HEK293 (cell line): Measurements from ENCODE around the gene VRK2.

ENCODE experiments used
- CTCF ChIA-PET: fragments of 350-600 bp; formaldehyde crosslinking; extraction: SDS; loops from one replicate; lab custom pipeline; 2021; ENCODE audit warnings: antibody characterized with exemption; lab: Yijun Ruan, JAX
- POLR2A ChIA-PET: fragments of 300-600 bp; formaldehyde crosslinking; extraction: SDS; loops from one replicate; lab custom pipeline; 2020; ENCODE audit warnings: antibody characterized with exemption, inconsistent platforms; lab: Yijun Ruan, JAX
- H3K27ac ChIP-seq: fragments of 200-500 bp; sonication (Bioruptor generic); 2 replicates; pipeline ENCODE4 v1.5.1; 2014; ENCODE audit warnings: low read depth, low read length, control low read depth, inconsistent platforms; ENCODE audit errors: extremely low read depth
- H3K36me3 ChIP-seq, 2 experiments: fragments of 200-500 bp in 1 of 2; sonication (Bioruptor generic) in 1 of 2; 1 replicate in 1 of 2; 2 replicates in 1 of 2; pipeline ENCODE4 v1.5.1; 2014 to 2017; ENCODE audit warnings: inconsistent platforms in 2 of 2, low read length in 2 of 2; ENCODE audit not compliant: control insufficient read depth in 2 of 2, insufficient read depth in 1 of 2
- H3K4me1 ChIP-seq: fragments of 200-500 bp; sonication (Bioruptor generic); 2 replicates; pipeline ENCODE4 v1.5.1; 2014; ENCODE audit warnings: mild to moderate bottlenecking, low read length, inconsistent platforms; ENCODE audit not compliant: control insufficient read depth, insufficient read depth
- H3K4me3 ChIP-seq: 2 replicates; pipeline ENCODE4 v1.5.1; 2011; ENCODE audit warnings: low read depth, mild to moderate bottlenecking, control low read depth, low read length, moderate library complexity
- H3K9me3 ChIP-seq: fragments of 200-500 bp; sonication (Bioruptor generic); 2 replicates; pipeline ENCODE4 v1.5.1; 2014; ENCODE audit warnings: low read depth, low read length, inconsistent platforms; ENCODE audit not compliant: control insufficient read depth, insufficient read depth
- BCL11A ChIP-seq: fragments of 450-650 bp; formaldehyde crosslinking; IDR thresholded peaks from 2 replicates; pipeline ENCODE4 v1.5.1; 2016; ENCODE audit warnings: low read depth, missing biosample characterization, missing genetic modification characterization
- MEIS1 ChIP-seq: sonication (generic); formaldehyde crosslinking; IDR thresholded peaks from 2 replicates; pipeline ENCODE4 v1.8.1; 2022; ENCODE audit warnings: missing genetic modification reagents, mild to moderate bottlenecking, borderline replicate concordance
- OVOL3 ChIP-seq: fragments of 450-650 bp; formaldehyde crosslinking; IDR thresholded peaks from 2 replicates; pipeline ENCODE4 v1.5.1; 2016; ENCODE audit warnings: missing biosample characterization, missing genetic modification characterization
- PRDM1 ChIP-seq: fragments of 450-650 bp; formaldehyde crosslinking; IDR thresholded peaks from 2 replicates; pipeline ENCODE4; 2016; ENCODE audit warnings: missing biosample characterization, missing genetic modification characterization
- REPIN1 ChIP-seq: fragments of 450-650 bp; formaldehyde crosslinking; IDR thresholded peaks from 2 replicates; pipeline ENCODE4 v1.5.1; 2017; ENCODE audit warnings: missing biosample characterization, missing genetic modification characterization, low read depth
- SCRT1 ChIP-seq: fragments of 450-650 bp; formaldehyde crosslinking; IDR thresholded peaks from 2 replicates; pipeline ENCODE4 v1.5.1; 2016; ENCODE audit warnings: missing biosample characterization, missing genetic modification characterization, borderline replicate concordance
- SCRT2 ChIP-seq: fragments of 450-650 bp; formaldehyde crosslinking; IDR thresholded peaks from 2 replicates; pipeline ENCODE4 v1.5.1; 2016; ENCODE audit warnings: missing biosample characterization, missing genetic modification characterization
- WT1 ChIP-seq: fragments of 450-650 bp; formaldehyde crosslinking; IDR thresholded peaks from 2 replicates; pipeline ENCODE4 v1.5.1; 2016; ENCODE audit warnings: missing biosample characterization, missing genetic modification characterization
- ZFP69B ChIP-seq: fragments of 450-650 bp; formaldehyde crosslinking; IDR thresholded peaks from 2 replicates; pipeline ENCODE4 v1.5.1; 2016; ENCODE audit warnings: missing biosample characterization, missing genetic modification characterization
- ZNF10 ChIP-seq: fragments of 450-650 bp; formaldehyde crosslinking; IDR thresholded peaks from 2 replicates; pipeline ENCODE4 v1.5.1; 2017; ENCODE audit warnings: missing biosample characterization, missing genetic modification characterization
- ZNF324 ChIP-seq: fragments of 450-650 bp; formaldehyde crosslinking; IDR thresholded peaks from 2 replicates; pipeline ENCODE4 v1.5.1; 2016; ENCODE audit warnings: missing biosample characterization, missing genetic modification characterization
- ZNF362 ChIP-seq: fragments of 450-650 bp; formaldehyde crosslinking; IDR thresholded peaks from 2 replicates; pipeline ENCODE4 v1.5.1; 2016; ENCODE audit warnings: missing biosample characterization, missing genetic modification characterization
- ZNF398 ChIP-seq: fragments of 450-650 bp; formaldehyde crosslinking; IDR thresholded peaks from 2 replicates; pipeline ENCODE4 v1.5.1; 2017; ENCODE audit warnings: missing biosample characterization, missing genetic modification characterization
- ZNF488 ChIP-seq: fragments of 450-650 bp; formaldehyde crosslinking; IDR thresholded peaks from 2 replicates; pipeline ENCODE4 v1.5.1; 2016; ENCODE audit warnings: missing biosample characterization, missing genetic modification characterization
- ZNF544 ChIP-seq: fragments of 450-650 bp; formaldehyde crosslinking; IDR thresholded peaks from 2 replicates; pipeline ENCODE4 v1.5.0; 2017; ENCODE audit warnings: missing biosample characterization, missing genetic modification characterization
- ZNF626 ChIP-seq: fragments of 450-650 bp; sonication (Bioruptor Pico); formaldehyde crosslinking; IDR thresholded peaks from 2 replicates; pipeline ENCODE4 v1.5.1; 2018; ENCODE audit warnings: missing biosample characterization, missing genetic modification characterization, inconsistent platforms
- ZNF664 ChIP-seq: fragments of 450-650 bp; formaldehyde crosslinking; IDR thresholded peaks from 2 replicates; pipeline ENCODE4 v1.5.1; 2016; ENCODE audit warnings: missing biosample characterization, missing genetic modification characterization
- ZNF704 ChIP-seq: fragments of 450-650 bp; formaldehyde crosslinking; IDR thresholded peaks from 2 replicates; pipeline ENCODE4 v1.5.1; 2016; ENCODE audit warnings: missing biosample characterization, missing genetic modification characterization
- ZSCAN16 ChIP-seq: fragments of 450-650 bp; formaldehyde crosslinking; IDR thresholded peaks from 2 replicates; pipeline ENCODE4 v1.5.1; 2016; ENCODE audit warnings: missing biosample characterization, missing genetic modification characterization
- ZSCAN23 ChIP-seq: fragments of 450-650 bp; formaldehyde crosslinking; IDR thresholded peaks from 2 replicates; pipeline ENCODE4 v1.5.1; 2016; ENCODE audit warnings: missing biosample characterization, missing genetic modification characterization

VRK2 gene

GRCh38 chr2:58101500-58101899 is 54.9 kb downstream of the VRK2 start:
- TF ChIP-seq ZNF626 (tag by site-specific recombination) = no peak
- no peak for TF ChIP-seq BCL11A
- no peak for TF ChIP-seq ZNF664 (tag by site-specific recombination)
- H3K27ac ChIP-seq = no peak overlapping the region
- no peaks in the 10 kb centered on the region for H3K4me1 ChIP-seq
- ChIA-PET POLR2A (no interaction called here), CTCF (no interaction called here)
- no peak overlapping the region for H3K4me3 ChIP-seq
- no peaks in the 10 kb centered on the region for H3K9me3 ChIP-seq
- no peaks in the 10 kb centered on the region for H3K36me3 ChIP-seq

- Histone ChIP-seq H3K36me3 (no peaks in the 10 kb centered on the region), H3K4me1 (no peaks in the 10 kb centered on the region), H3K4me3 (no peak overlapping the region), H3K27ac (no peak overlapping the region), H3K9me3 (no peaks in the 10 kb centered on the region)
- TF ChIP-seq SCRT1 (tag by site-specific recombination) = no peak
- no peak for TF ChIP-seq ZNF10 (tag by site-specific recombination)
- no peak for TF ChIP-seq ZNF704 (tag by site-specific recombination)
- TF ChIP-seq ZNF362 (tag by site-specific recombination) = no peak
- no peak for TF ChIP-seq PRDM1 (tag by site-specific recombination)
- no peak for TF ChIP-seq ZNF324
- no peak for TF ChIP-seq ZNF488 (tag by site-specific recombination)
- TF ChIP-seq OVOL3 = no peak
- TF ChIP-seq WT1 (tag by site-specific recombination) = no peak
- no peak for TF ChIP-seq SCRT2 (tag by site-specific recombination)
- TF ChIP-seq ZFP69B = no peak
- TF ChIP-seq ZNF398 (tag by site-specific recombination) = no peak
- no peak for TF ChIP-seq MEIS1 (CRISPR knock-in tag)
- TF ChIP-seq ZNF544 = no peak
- no peak for TF ChIP-seq ZSCAN16
- no peak for TF ChIP-seq REPIN1 (tag by site-specific recombination)
- TF ChIP-seq ZSCAN23 (tag by site-specific recombination) = no peak
- POLR2A ChIA-PET = no interaction called here
- CTCF ChIA-PET = interaction anchor here (1.2 kb wide), 1 partner anchor 55 kb away, joined by 3 read pairs; no protein-coding TSS in a partner anchor
Observed at GRCh38 chr2:58106896-58107295, 60.3 kb downstream of the VRK2 start.
